Astrocyte (in vitro differentiated cells and primary cell): Measurements from ENCODE around the gene UGT1A10. TPM values are rescaled to one million over a fixed set of nuclear protein-coding genes. Genes with fewer than 3 reads are reported as not detected.

Source experiments
- DNase-seq: peaks from one replicate; pipeline ENCODE4 v3.0.0-alpha.2; 2010; ENCODE audit warnings: low read depth
- FAIRE-seq: peaks from 2 replicates; lab custom pipeline; 2011; peaks lifted over from hg19 to GRCh38; lab: Jason Lieb, UNC
- H2AFZ ChIP-seq: 2 replicates; pipeline ENCODE4 v1.6.0; 2012; ENCODE audit warnings: low read depth, low read length, inconsistent platforms
- H3K27ac ChIP-seq: 2 replicates; pipeline ENCODE4 v1.5.1; 2011; ENCODE audit warnings: low read depth, low read length, inconsistent platforms
- H3K27me3 ChIP-seq: 2 replicates; pipeline ENCODE4 v1.6.0; 2011; ENCODE audit warnings: low read length, inconsistent platforms; ENCODE audit not compliant: insufficient read depth
- H3K36me3 ChIP-seq: 2 replicates; pipeline ENCODE4 v1.5.1; 2011; ENCODE audit warnings: low read length, inconsistent platforms; ENCODE audit not compliant: insufficient read depth
- H3K4me1 ChIP-seq: 2 replicates; pipeline ENCODE4 v1.5.1; 2011; ENCODE audit warnings: low read length, inconsistent platforms; ENCODE audit not compliant: insufficient read depth
- H3K4me2 ChIP-seq: 2 replicates; pipeline ENCODE4 v1.6.0; 2012; ENCODE audit warnings: low read length, inconsistent platforms
- H3K4me3 ChIP-seq: 2 replicates; pipeline ENCODE4 v1.5.1; 2011; ENCODE audit warnings: low read depth, mild to moderate bottlenecking, low read length, inconsistent platforms; ENCODE audit not compliant: insufficient read depth
- H3K79me2 ChIP-seq: 2 replicates; pipeline ENCODE4 v1.6.0; 2012; ENCODE audit warnings: mild to moderate bottlenecking, low read length, inconsistent platforms; ENCODE audit not compliant: insufficient read depth
- H3K9ac ChIP-seq: 2 replicates; pipeline ENCODE4 v1.6.0; 2012; ENCODE audit warnings: mild to moderate bottlenecking, low read length, inconsistent platforms
- H3K9me3 ChIP-seq: 2 replicates; pipeline ENCODE4 v1.5.1; 2012; ENCODE audit warnings: low read depth, mild to moderate bottlenecking, low read length, inconsistent platforms; ENCODE audit not compliant: insufficient read depth
- H4K20me1 ChIP-seq: 2 replicates; pipeline ENCODE4 v1.6.0; 2012; ENCODE audit warnings: low read length, inconsistent platforms; ENCODE audit not compliant: insufficient read depth
- H3K27ac Mint-ChIP-seq: one replicate; pipeline ENCODE4 v1.8.0; 2021; ENCODE audit warnings: mild to moderate bottlenecking, mixed read lengths; ENCODE audit not compliant: unreplicated experiment
- H3K27me3 Mint-ChIP-seq: one replicate; pipeline ENCODE4 v1.8.0; 2021; ENCODE audit warnings: low read depth, mixed read lengths; ENCODE audit not compliant: unreplicated experiment
- H3K36me3 Mint-ChIP-seq: one replicate; pipeline ENCODE4 v1.8.0; 2021; ENCODE audit warnings: low read depth, mixed read lengths; ENCODE audit not compliant: unreplicated experiment
- H3K4me1 Mint-ChIP-seq: one replicate; pipeline ENCODE4 v1.8.0; 2021; ENCODE audit warnings: low read depth, mixed read lengths; ENCODE audit not compliant: unreplicated experiment
- H3K4me3 Mint-ChIP-seq: one replicate; pipeline ENCODE4 v1.8.0; 2021; ENCODE audit warnings: mild to moderate bottlenecking, moderate library complexity, mixed read lengths; ENCODE audit not compliant: unreplicated experiment
- H3K9me3 Mint-ChIP-seq: one replicate; pipeline ENCODE4 v1.8.0; 2021; ENCODE audit warnings: mild to moderate bottlenecking, mixed read lengths; ENCODE audit not compliant: unreplicated experiment
- CTCF ChIP-seq: IDR thresholded peaks from 2 replicates; pipeline ENCODE4 v1.5.1; 2011; ENCODE audit warnings: low read depth, mild to moderate bottlenecking, inconsistent platforms, low read length, moderate library complexity; ENCODE audit not compliant: insufficient read depth
- EZH2 ChIP-seq: IDR thresholded peaks from 2 replicates; pipeline ENCODE4 v1.6.1; 2012; ENCODE audit warnings: mild to moderate bottlenecking, low read length, inconsistent platforms; ENCODE audit not compliant: insufficient read depth
- total RNA-seq: library from RNA; stranded (reverse); gene quantifications from 2 replicates; pipeline ENCODE4 v1.2.1, GENCODE V29; 2021

The UGT1A10 gene
- total RNA-seq, 1 donor from 2014 or later: not detected

GRCh38 chr2:233689031-233689430 lies 52.8 kb downstream of the UGT1A10 start:
- Mint-ChIP-seq H3K4me3 (no peak overlapping the region), H3K4me1 (no peaks in the 10 kb centered on the region), H3K27ac (no peak overlapping the region), H3K9me3 (peaks cover 6% of the 10 kb centered on the region), H3K36me3 (no peaks in the 10 kb centered on the region), H3K27me3 (peaks cover 5% of the 10 kb centered on the region)
- Histone ChIP-seq H2AFZ (no peak overlapping the region), H3K9me3 (no peaks in the 10 kb centered on the region), H3K4me3 (no peak overlapping the region), H3K27me3 (peaks cover 2% of the 10 kb centered on the region), H3K27ac (no peak overlapping the region), H3K4me2 (no peak overlapping the region), H4K20me1 (no peaks in the 10 kb centered on the region), H3K36me3 (no peaks in the 10 kb centered on the region), H3K4me1 (no peaks in the 10 kb centered on the region), H3K9ac (no peak overlapping the region), H3K79me2 (no peaks in the 10 kb centered on the region)
- TF ChIP-seq CTCF (no peak), EZH2 (no peak)
- FAIRE-seq (no peak), DNase-seq (no peak)

GRCh38 chr2:233689501-233689900 lies 53.3 kb downstream of the UGT1A10 start:
- no peak overlapping the region for H2AFZ ChIP-seq
- H3K9me3 ChIP-seq: no peaks in the 10 kb centered on the region
- H3K4me2 ChIP-seq: no peak overlapping the region
- no peak overlapping the region for H3K9ac ChIP-seq
- H3K4me1 ChIP-seq: no peaks in the 10 kb centered on the region
- no peak for FAIRE-seq
- no peaks in the 10 kb centered on the region for H3K79me2 ChIP-seq
- Mint-ChIP-seq H3K4me3 (no peak overlapping the region), H3K27me3 (peaks cover 5% of the 10 kb centered on the region), H3K27ac (no peak overlapping the region), H3K9me3 (peaks cover 6% of the 10 kb centered on the region), H3K36me3 (no peaks in the 10 kb centered on the region), H3K4me1 (no peaks in the 10 kb centered on the region)
- H3K27me3 ChIP-seq: peaks cover 2% of the 10 kb centered on the region
- no peak overlapping the region for H3K27ac ChIP-seq
- no peak for DNase-seq
- no peaks in the 10 kb centered on the region for H3K36me3 ChIP-seq
- TF ChIP-seq CTCF (no peak), EZH2 (no peak)
- no peaks in the 10 kb centered on the region for H4K20me1 ChIP-seq
- H3K4me3 ChIP-seq: no peak overlapping the region

GRCh38 chr2:233690444-233690843 lies 54.2 kb downstream of the UGT1A10 start:
- Mint-ChIP-seq H3K27me3 (peaks cover 5% of the 10 kb centered on the region), H3K9me3 (peaks cover 6% of the 10 kb centered on the region), H3K27ac (no peak overlapping the region), H3K36me3 (no peaks in the 10 kb centered on the region), H3K4me3 (no peak overlapping the region), H3K4me1 (no peaks in the 10 kb centered on the region)
- Histone ChIP-seq H3K79me2 (no peaks in the 10 kb centered on the region), H3K9ac (no peak overlapping the region), H2AFZ (no peak overlapping the region), H3K4me2 (no peak overlapping the region), H3K4me1 (no peaks in the 10 kb centered on the region), H3K27ac (no peak overlapping the region), H3K27me3 (peaks cover 2% of the 10 kb centered on the region), H4K20me1 (no peaks in the 10 kb centered on the region), H3K4me3 (no peak overlapping the region), H3K9me3 (no peaks in the 10 kb centered on the region), H3K36me3 (no peaks in the 10 kb centered on the region)
- FAIRE-seq (no peak), DNase-seq (no peak)
- TF ChIP-seq CTCF (no peak), EZH2 (no peak)
